Gastrocnemius medialis (tissue), 4 donors: Measurements from ENCODE around the gene FIZ1.

Source experiments
- CTCF ChIP-seq, 5 experiments: fragments of 450-650 bp in 3 of 5; fragments of 200-600 bp in 2 of 5; sonication (generic) in 2 of 5; IDR thresholded peaks in 4 of 5; conservative IDR thresholded peaks in 1 of 5; 1 replicate in 4 of 5; 2 replicates in 1 of 5; pipeline ENCODE4 v1.5.1; 2016 to 2019; ENCODE audit warnings: antibody characterized with exemption in 5 of 5, mild to moderate bottlenecking in 3 of 5, moderate library complexity in 3 of 5
- POLR2A ChIP-seq, 2 donors: fragments of 450-650 bp; IDR thresholded peaks; one replicate each; pipeline ENCODE4 v1.6.1; 2017; ENCODE audit warnings: antibody characterized with exemption in 2 of 2, mild to moderate bottlenecking in 2 of 2, moderate library complexity in 2 of 2

GRCh38 chr19:55620410-55621204 is 21.3 kb upstream of the FIZ1 start:
- TF ChIP-seq CTCF (IDR thresholded peaks at IDR 0.05 in 4 of 5, conservative IDR thresholded peaks at IDR 0.05 in 1 of 5) (no peak), POLR2A (IDR thresholded peaks at IDR 0.05) (no peak)
